ENCODE measurements around the gene RPL26.

RPL26 gene

DNA sequence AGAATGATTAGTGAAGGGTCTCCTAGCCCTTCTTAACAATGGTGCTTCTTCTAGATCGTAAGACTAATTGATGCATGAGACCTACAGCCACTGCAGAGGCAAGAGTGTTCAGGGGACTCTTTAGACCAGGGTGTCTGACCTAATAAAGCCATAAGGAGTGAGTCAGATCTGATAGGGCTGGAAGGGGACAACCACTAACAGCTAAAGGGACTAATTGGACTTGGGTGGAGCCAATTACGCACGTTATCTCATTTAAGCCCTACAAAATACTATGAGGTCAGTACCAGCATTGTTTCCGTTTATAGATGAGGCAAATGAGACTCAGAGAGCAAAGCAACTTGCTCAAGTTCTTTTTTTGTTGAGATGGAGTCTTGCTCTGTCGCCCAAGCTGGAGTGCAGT lies 29.1 kb upstream of the RPL26 start:
- no peak for DNase-seq

DNA sequence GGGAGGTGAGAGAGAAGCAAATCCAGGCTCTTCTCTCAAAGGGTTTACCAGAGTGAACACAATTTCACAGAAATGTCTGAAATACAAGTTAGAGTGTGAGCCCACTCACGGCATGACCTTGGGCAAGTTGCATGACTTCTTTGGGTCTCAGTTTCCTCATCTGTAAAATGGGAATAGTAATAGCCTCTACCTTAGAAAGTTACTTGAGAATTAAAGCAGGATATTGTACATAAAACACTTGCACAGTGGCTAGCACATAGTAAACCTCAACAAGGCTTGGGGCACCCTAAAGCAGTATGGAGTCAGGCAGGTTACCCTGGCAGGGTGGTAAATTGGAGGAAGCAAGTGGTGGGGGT lies 27.9 kb upstream of the RPL26 start:
- no peaks in the 10 kb centered on the region for H3K9me3 ChIP-seq
- no peak for DNase-seq
- H3K36me3 ChIP-seq: no peaks in the 10 kb centered on the region
- no peaks in the 10 kb centered on the region for H3K27me3 ChIP-seq
- TF ChIP-seq, protein P1, sequence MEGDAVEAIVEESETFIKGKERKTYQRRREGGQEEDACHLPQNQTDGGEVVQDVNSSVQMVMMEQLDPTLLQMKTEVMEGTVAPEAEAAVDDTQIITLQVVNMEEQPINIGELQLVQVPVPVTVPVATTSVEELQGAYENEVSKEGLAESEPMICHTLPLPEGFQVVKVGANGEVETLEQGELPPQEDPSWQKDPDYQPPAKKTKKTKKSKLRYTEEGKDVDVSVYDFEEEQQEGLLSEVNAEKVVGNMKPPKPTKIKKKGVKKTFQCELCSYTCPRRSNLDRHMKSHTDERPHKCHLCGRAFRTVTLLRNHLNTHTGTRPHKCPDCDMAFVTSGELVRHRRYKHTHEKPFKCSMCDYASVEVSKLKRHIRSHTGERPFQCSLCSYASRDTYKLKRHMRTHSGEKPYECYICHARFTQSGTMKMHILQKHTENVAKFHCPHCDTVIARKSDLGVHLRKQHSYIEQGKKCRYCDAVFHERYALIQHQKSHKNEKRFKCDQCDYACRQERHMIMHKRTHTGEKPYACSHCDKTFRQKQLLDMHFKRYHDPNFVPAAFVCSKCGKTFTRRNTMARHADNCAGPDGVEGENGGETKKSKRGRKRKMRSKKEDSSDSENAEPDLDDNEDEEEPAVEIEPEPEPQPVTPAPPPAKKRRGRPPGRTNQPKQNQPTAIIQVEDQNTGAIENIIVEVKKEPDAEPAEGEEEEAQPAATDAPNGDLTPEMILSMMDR (IDR thresholded peaks at IDR 0.05; ENCODE audit: low read depth, low read length): no peak
- H3K4me3 ChIP-seq (ENCODE audit: low read depth, low read length): no peak overlapping the region
- H3K4me1 ChIP-seq: no peaks in the 10 kb centered on the region

More for the DNA sequence above, 29.1 kb upstream of the RPL26 start:
- no peak overlapping the region for H3K4me3 ChIP-seq (ENCODE audit: low read depth, low read length)
- no peaks in the 10 kb centered on the region for H3K36me3 ChIP-seq
- H3K9me3 ChIP-seq: no peaks in the 10 kb centered on the region
- no peaks in the 10 kb centered on the region for H3K27me3 ChIP-seq
- H3K4me1 ChIP-seq: no peaks in the 10 kb centered on the region
- TF ChIP-seq, protein P1 (IDR thresholded peaks at IDR 0.05; ENCODE audit: low read depth, low read length): no peak

DNA sequence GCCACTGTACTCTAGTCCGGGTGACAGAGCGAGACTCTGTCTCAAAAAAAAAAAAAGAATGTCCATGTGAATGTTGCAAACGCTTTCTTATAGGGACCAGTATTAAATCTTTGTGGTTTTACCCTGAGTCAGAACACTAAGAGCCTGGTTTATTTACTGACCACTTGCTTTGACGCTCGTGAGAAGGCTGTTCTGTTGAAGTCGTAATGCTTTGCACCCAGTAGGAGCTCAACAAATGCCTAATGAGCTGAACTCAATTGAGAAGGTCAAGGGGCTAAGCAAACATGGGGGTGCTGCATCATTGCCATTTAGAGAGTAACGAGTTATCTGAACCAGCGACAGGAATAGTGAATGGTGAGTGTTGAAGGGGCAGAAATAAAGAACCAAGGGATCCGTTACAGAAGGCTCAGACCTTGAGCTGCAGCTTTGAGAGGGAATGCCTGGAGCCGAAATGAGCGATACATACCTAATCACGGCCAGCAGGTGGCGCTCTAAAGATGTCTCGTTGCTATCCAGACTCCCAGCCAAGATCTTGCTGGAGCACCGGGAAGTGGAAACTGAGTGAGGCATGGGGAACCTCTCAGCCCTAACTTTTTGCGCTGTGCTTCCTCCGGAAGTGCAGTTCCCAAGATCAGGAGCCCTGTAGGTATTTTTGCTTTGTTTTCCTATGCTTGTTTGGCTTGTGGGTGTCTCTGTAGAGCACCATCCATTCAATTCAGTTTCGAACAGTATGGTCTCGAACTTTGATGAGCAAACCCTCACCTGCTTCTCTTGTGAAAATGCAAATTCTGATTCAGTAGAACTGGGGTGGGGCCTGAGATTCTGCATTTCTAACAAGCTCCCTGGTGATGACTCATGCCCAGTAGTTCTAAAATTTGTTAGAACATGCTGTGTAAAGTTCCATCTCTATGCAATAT lies 27.2 kb upstream of the RPL26 start:
- no peaks in the 10 kb centered on the region for H3K4me1 ChIP-seq
- TF ChIP-seq, protein P1 (IDR thresholded peaks at IDR 0.05; ENCODE audit: low read depth, low read length): peak; percentile 73
- no peaks in the 10 kb centered on the region for H3K9me3 ChIP-seq
- DNase-seq: peak; percentile 79
- H3K36me3 ChIP-seq: no peaks in the 10 kb centered on the region
- H3K27me3 ChIP-seq: no peaks in the 10 kb centered on the region
- H3K4me3 ChIP-seq (ENCODE audit: low read depth, low read length): no peak overlapping the region

DNA sequence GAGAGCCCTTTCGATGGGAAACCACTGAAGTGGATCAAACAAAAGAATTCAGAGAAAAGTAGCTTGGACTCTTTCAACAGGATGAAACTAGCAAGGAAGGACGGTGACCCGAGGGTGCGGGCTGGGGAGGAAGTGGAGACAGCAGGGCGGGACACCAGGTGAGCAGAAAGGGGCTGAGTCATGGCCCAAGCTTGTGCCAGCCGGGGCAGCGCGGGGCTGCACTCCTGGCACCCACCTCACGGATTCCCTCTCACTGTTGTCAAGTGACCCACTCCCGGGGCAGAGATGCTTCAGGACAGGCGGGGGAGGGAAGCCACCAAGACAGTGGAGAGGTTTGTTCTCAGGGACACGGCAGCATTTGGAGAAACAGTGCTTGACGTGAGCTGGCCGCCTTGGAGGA lies 25.4 kb upstream of the RPL26 start:
- Histone ChIP-seq H3K27me3 (no peaks in the 10 kb centered on the region), H3K4me1 (no peaks in the 10 kb centered on the region), H3K9me3 (no peaks in the 10 kb centered on the region), H3K4me3 (ENCODE audit: low read depth, low read length) (no peak overlapping the region), H3K36me3 (no peaks in the 10 kb centered on the region)
- TF ChIP-seq, protein P1 (IDR thresholded peaks at IDR 0.05; ENCODE audit: low read depth, low read length): no peak
- no peak for DNase-seq

DNA sequence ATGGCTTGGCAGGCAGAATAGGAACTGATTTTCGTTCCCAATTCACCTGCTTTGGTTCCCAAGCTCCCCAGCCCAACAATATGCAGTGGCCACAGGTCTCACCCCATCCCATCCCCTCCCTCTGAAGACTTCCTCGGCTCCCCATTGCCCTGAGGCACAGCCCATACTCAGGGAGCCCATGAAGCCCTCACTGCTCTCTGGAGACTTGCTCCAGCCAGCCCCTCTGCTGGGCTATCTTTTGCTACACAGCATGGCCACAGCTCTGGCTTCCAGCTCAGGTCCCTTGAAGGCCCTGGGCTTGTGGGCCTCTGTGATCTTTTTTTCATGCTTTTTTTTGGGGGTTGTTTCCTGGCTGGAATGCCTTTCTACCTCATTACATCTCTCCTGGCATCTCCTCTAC lies 23.2 kb upstream of the RPL26 start:
- TF ChIP-seq, protein P1 (IDR thresholded peaks at IDR 0.05; ENCODE audit: low read depth, low read length): no peak

DNA sequence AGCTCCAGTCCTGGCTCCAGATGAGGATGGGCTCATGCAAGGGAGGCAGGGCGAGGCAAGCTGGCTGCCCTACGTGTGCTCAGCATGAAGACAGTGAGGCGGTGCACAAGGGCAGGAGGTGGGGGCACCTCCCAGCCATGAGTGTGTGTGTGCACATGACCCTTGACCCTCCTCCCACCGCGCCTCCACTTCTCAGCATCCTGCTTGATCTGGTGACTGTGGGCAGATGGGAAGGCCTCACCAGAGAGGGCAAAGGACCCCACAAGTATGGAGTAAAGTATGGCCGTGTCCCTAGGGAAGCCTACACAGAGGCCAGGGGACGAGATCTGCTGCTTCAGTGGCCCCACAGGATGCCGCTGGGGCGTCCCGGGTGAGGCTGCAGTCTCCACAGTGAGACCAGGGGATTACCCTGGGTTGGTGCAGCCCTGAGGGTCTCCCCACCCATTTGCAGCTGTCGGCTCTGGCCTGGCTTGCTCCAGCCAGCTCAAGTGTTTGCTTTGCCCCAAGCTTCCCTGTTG lies 22.6 kb upstream of the RPL26 start:
- Histone ChIP-seq H3K4me1 (no peaks in the 10 kb centered on the region), H3K9me3 (no peaks in the 10 kb centered on the region), H3K27me3 (no peaks in the 10 kb centered on the region), H3K4me3 (ENCODE audit: low read depth, low read length) (no peak overlapping the region), H3K36me3 (no peaks in the 10 kb centered on the region)
- DNase-seq: no peak
- TF ChIP-seq, protein P1 (IDR thresholded peaks at IDR 0.05; ENCODE audit: low read depth, low read length): no peak

More for the DNA sequence above, 23.2 kb upstream of the RPL26 start:
- Histone ChIP-seq H3K36me3 (no peaks in the 10 kb centered on the region), H3K9me3 (no peaks in the 10 kb centered on the region), H3K4me3 (ENCODE audit: low read depth, low read length) (no peak overlapping the region), H3K27me3 (no peaks in the 10 kb centered on the region), H3K4me1 (no peaks in the 10 kb centered on the region)
- no peak for DNase-seq
